H1 (cell line): ENCODE measurements around the gene NUBPL.

Experiments used
- ATF2 ChIP-seq: IDR thresholded peaks from 2 replicates; pipeline ENCODE4 v1.6.1; 2012; ENCODE audit warnings: low read length, inconsistent platforms
- ATF3 ChIP-seq: IDR thresholded peaks from 2 replicates; pipeline ENCODE4 v1.6.1; 2011; ENCODE audit warnings: low read depth, mild to moderate bottlenecking, low read length; ENCODE audit not compliant: insufficient read depth
- CEBPB ChIP-seq: IDR thresholded peaks from 2 replicates; pipeline ENCODE4 v1.6.1; 2012; ENCODE audit warnings: low read depth, low read length
- CTCF ChIP-seq, 3 experiments: IDR thresholded peaks; 1 replicate in 2 of 3; 2 replicates in 1 of 3; pipeline versions ENCODE4 v1.5.1 to v1.6.1; 2011; ENCODE audit warnings: low read length in 3 of 3, mild to moderate bottlenecking in 3 of 3, inconsistent platforms in 2 of 3, low read depth in 1 of 3, moderate library complexity in 1 of 3; ENCODE audit not compliant: insufficient read depth in 1 of 3; ENCODE audit errors: control extremely low read depth in 1 of 3
- GABPA ChIP-seq: IDR thresholded peaks from 2 replicates; pipeline ENCODE4 v1.6.1; 2011; ENCODE audit warnings: mild to moderate bottlenecking, low read length, moderate library complexity, borderline replicate concordance; ENCODE audit not compliant: insufficient read depth
- JUND ChIP-seq: IDR thresholded peaks from 2 replicates; pipeline ENCODE4 v1.6.1; 2011; ENCODE audit warnings: mild to moderate bottlenecking, improper control_type of control experiment, low read length
- POLR2A ChIP-seq, 2 experiments: IDR thresholded peaks; 1 replicate in 1 of 2; 2 replicates in 1 of 2; pipeline ENCODE4 v1.6.1; 2011; ENCODE audit warnings: low read depth in 2 of 2, low read length in 2 of 2, mild to moderate bottlenecking in 2 of 2; ENCODE audit errors: control extremely low read depth in 1 of 2
- POLR2AphosphoS5 ChIP-seq: IDR thresholded peaks from 2 replicates; pipeline ENCODE4 v1.6.1; 2011; ENCODE audit warnings: low read depth, low read length
- SIN3A ChIP-seq, 2 experiments: IDR thresholded peaks in 1 of 2; conservative IDR thresholded peaks in 1 of 2; 2 replicates each; pipeline ENCODE4 v1.6.1; 2011 to 2012; ENCODE audit warnings: low read length in 2 of 2, improper control_type of control experiment in 1 of 2, low read depth in 1 of 2, mild to moderate bottlenecking in 1 of 2
- SP1 ChIP-seq: IDR thresholded peaks from 2 replicates; pipeline ENCODE4 v1.6.1; 2011; ENCODE audit warnings: low read depth, low read length
- USF2 ChIP-seq: IDR thresholded peaks from 2 replicates; pipeline ENCODE4 v1.6.1; 2011; ENCODE audit warnings: low read length, improper control_type of control experiment

GRCh38 chr14:31582836-31583452 lies 21.7 kb downstream of the NUBPL start:
- no peak for TF ChIP-seq GABPA
- no peak for TF ChIP-seq SIN3A (conservative IDR thresholded peaks at IDR 0.05 in 1 of 2, IDR thresholded peaks at IDR 0.05 in 1 of 2; ENCODE audit: low read depth in 1 of 2, low read length in 2 of 2)
- TF ChIP-seq ATF2, result no peak
- no peak for TF ChIP-seq USF2
- no peak for TF ChIP-seq POLR2AphosphoS5
- no peak for TF ChIP-seq CTCF (IDR thresholded peaks at IDR 0.05; ENCODE audit: control extremely low read depth in 1 of 3, insufficient read depth in 1 of 3, low read depth in 1 of 3, low read length in 3 of 3)
- TF ChIP-seq POLR2A (IDR thresholded peaks at IDR 0.05; ENCODE audit: control extremely low read depth in 1 of 2, low read depth in 2 of 2, low read length in 2 of 2), result no peak
- no peak for TF ChIP-seq ATF3
- TF ChIP-seq JUND, result no peak
- no peak for TF ChIP-seq CEBPB
- no peak for TF ChIP-seq SP1
